Nephron (organoid): ENCODE data around the gene BCKDHA.
A peak's percentile ranks its signal among the peaks of the same experiment; 100 is the strongest.
"Not testable (repeated sequence)": the region's sequence is repeated elsewhere in the genome, so short reads cannot be mapped to it uniquely, and the experiment has no call there.

Source experiments
- H3K27ac Mint-ChIP-seq, 3 experiments: 2 replicates each; pipeline ENCODE4 v1.8.0; 2020; ENCODE audit warnings: mixed read lengths in 3 of 3, mild to moderate bottlenecking in 2 of 3, moderate library complexity in 1 of 3
- H3K27me3 Mint-ChIP-seq: 2 replicates; pipeline ENCODE4 v1.8.0; 2021; ENCODE audit warnings: low read depth, mild to moderate bottlenecking, moderate library complexity, mixed read lengths
- H3K36me3 Mint-ChIP-seq: 2 replicates; pipeline ENCODE4 v1.8.0; 2020; ENCODE audit warnings: low read depth, mixed read lengths
- H3K4me1 Mint-ChIP-seq: 2 replicates; pipeline ENCODE4 v1.8.0; 2020; ENCODE audit warnings: mixed read lengths
- H3K4me3 Mint-ChIP-seq, 3 experiments: 2 replicates each; pipeline ENCODE4 v1.8.0; 2020; ENCODE audit warnings: mild to moderate bottlenecking in 3 of 3, mixed read lengths in 3 of 3, moderate library complexity in 2 of 3
- H3K9me3 Mint-ChIP-seq: 2 replicates; pipeline ENCODE4 v1.8.0; 2020; ENCODE audit warnings: mixed read lengths
- TF ChIP-seq, protein P1 (sequence below), 3 experiments: fragments of 200-600 bp; sonication (generic); IDR thresholded peaks; one replicate each; pipeline ENCODE4 v1.5.0; 2021; ENCODE audit warnings: antibody characterized with exemption in 3 of 3; ENCODE audit not compliant: unreplicated experiment in 3 of 3

The BCKDHA gene

DNA sequence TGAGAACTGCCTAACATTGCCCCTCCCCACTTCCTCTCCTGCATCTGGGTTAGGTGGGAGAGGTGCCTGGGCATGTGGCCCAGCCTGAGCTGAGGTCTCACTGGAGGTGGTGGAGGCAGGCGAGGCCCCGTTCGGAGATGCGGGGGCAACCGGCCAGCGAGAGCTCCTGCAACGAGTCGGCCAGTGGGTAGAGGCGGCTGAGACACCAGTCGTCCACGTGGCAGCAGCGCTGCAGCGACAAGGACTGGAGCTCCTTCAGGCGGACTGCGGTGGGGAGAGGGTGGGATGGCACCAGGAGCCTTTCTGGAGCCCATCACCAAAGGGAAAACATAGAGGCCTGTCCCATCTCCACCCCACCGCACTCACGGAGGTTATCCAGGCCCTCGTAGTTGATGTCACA, 35.6 kb downstream of the BCKDHA start:
- no peak overlapping the region for H3K27ac Mint-ChIP-seq
- H3K27me3 Mint-ChIP-seq, result no peaks in the 10 kb centered on the region
- no peaks in the 10 kb centered on the region for H3K9me3 Mint-ChIP-seq
- H3K4me1 Mint-ChIP-seq, result peaks cover 26% of the 10 kb centered on the region
- no peak overlapping the region for H3K4me3 Mint-ChIP-seq
- TF ChIP-seq, protein P1, sequence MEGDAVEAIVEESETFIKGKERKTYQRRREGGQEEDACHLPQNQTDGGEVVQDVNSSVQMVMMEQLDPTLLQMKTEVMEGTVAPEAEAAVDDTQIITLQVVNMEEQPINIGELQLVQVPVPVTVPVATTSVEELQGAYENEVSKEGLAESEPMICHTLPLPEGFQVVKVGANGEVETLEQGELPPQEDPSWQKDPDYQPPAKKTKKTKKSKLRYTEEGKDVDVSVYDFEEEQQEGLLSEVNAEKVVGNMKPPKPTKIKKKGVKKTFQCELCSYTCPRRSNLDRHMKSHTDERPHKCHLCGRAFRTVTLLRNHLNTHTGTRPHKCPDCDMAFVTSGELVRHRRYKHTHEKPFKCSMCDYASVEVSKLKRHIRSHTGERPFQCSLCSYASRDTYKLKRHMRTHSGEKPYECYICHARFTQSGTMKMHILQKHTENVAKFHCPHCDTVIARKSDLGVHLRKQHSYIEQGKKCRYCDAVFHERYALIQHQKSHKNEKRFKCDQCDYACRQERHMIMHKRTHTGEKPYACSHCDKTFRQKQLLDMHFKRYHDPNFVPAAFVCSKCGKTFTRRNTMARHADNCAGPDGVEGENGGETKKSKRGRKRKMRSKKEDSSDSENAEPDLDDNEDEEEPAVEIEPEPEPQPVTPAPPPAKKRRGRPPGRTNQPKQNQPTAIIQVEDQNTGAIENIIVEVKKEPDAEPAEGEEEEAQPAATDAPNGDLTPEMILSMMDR (IDR thresholded peaks at IDR 0.05; ENCODE audit: unreplicated experiment in 3 of 3), result no peak
- peaks cover 34% of the 10 kb centered on the region for H3K36me3 Mint-ChIP-seq

DNA sequence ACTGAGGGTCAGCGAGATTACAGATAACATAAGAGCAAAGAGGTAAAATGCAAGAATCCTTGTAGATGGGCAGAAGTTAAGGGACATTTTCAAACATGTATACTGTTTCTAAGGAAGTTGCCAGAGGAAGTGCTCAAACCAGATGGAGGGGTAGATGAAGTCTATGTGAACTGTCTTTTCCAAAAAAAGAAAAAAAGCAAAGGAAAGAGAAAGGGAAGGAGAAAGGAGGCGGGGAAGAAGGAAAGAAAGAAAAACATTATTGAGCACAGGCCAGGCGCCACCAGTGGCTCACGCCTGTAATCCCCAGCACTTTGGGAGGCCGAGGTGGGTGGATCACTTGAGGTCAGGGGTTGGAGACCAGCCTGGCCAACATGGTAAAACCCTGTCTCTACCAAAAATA, 36.8 kb downstream of the BCKDHA start:
- no peak overlapping the region for H3K27ac Mint-ChIP-seq
- no peaks in the 10 kb centered on the region for H3K9me3 Mint-ChIP-seq
- H3K4me1 Mint-ChIP-seq, result peaks cover 14% of the 10 kb centered on the region
- H3K4me3 Mint-ChIP-seq, result peak overlapping the region in 1 of 3 experiments; percentile 10
- no peaks in the 10 kb centered on the region for H3K27me3 Mint-ChIP-seq
- TF ChIP-seq, protein P1 (IDR thresholded peaks at IDR 0.05; ENCODE audit: unreplicated experiment in 3 of 3), result no peak
- H3K36me3 Mint-ChIP-seq, result peaks cover 39% of the 10 kb centered on the region

DNA sequence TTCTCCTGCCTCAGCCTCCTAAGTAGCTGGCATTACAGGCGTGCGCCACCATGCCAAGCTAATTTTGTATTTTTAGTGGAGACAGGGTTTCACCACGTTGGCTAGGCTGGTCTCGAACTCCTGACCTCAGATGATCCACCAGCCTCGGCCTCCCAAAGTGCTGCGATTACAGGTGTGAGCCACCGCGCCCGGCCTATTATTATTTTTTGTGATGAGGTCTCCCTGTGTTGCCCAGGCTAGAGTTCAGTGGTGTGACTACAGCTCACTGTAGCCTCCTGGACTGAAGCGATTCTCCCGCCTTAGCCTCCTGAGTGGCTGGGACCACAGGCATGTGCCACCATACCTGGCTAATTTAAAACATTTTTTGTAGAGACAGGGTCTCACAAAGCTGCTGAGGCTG, 37.8 kb downstream of the BCKDHA start:
- H3K36me3 Mint-ChIP-seq, result peaks cover 39% of the 10 kb centered on the region
- not testable (repeated sequence) for H3K27ac Mint-ChIP-seq, H3K9me3 Mint-ChIP-seq, H3K4me3 Mint-ChIP-seq, H3K27me3 Mint-ChIP-seq
- H3K4me1 Mint-ChIP-seq, result peaks cover 14% of the 10 kb centered on the region

DNA sequence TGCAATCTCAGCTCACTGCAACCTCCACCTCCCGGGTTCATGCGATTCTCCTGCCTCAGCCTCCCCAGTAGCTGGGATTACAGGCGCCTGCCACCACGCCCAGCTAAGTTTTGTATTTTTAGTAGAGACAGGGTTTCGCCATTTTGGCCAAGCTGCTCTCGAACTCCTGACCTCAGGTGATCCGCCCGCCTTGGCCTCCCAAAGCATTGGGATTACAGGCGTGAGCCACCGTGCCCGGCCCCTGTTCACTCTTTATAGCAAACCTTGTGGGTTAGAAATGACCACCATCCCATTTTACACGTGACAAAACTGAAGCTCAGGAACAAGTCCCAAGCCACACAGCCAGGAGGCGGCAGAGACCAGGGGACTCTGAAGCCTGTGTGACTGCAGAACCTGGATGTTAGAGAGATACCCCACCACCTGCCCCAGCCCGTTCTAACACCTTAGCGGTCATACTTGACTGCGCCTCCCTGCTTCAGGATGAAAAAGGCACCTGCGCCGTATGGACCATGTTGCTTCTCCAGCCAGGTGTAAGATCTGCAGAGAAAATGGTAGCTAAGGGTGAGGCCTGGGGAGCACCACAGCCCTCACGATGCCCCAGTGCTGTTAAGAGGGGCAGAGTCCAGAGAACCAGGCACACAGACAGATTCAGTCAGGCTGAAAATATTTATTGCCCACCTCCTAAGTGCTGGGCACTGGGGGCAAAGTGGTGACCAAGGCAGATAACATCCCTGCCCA, 38.5 kb downstream of the BCKDHA start:
- no peak overlapping the region for H3K27ac Mint-ChIP-seq
- TF ChIP-seq, protein P1 (IDR thresholded peaks at IDR 0.05; ENCODE audit: unreplicated experiment in 3 of 3), result no peak
- H3K27me3 Mint-ChIP-seq, result no peaks in the 10 kb centered on the region
- H3K9me3 Mint-ChIP-seq, result no peaks in the 10 kb centered on the region
- peaks cover 14% of the 10 kb centered on the region for H3K4me1 Mint-ChIP-seq
- H3K4me3 Mint-ChIP-seq, result peak overlapping the region in 2 of 3 experiments; percentile 33 to 60
- H3K36me3 Mint-ChIP-seq, result peaks cover 35% of the 10 kb centered on the region

DNA sequence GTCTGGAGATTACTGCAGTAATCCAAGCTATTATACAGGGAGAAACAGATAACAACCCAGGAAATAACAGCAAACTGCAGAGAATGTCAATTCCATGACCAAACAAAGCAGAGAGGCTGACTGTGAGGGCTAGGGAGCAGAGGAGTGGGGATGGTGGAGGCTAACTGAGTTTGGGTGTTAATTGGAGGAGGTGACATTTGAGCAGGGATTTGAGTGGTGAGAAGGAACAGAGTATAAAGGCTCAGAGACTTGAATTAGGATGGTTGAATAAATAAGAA, 39.0 kb downstream of the BCKDHA start:
- H3K27ac Mint-ChIP-seq, result no peak overlapping the region
- no peaks in the 10 kb centered on the region for H3K9me3 Mint-ChIP-seq
- no peaks in the 10 kb centered on the region for H3K27me3 Mint-ChIP-seq
- H3K36me3 Mint-ChIP-seq, result peaks cover 32% of the 10 kb centered on the region
- H3K4me1 Mint-ChIP-seq, result peaks cover 11% of the 10 kb centered on the region
- TF ChIP-seq, protein P1 (IDR thresholded peaks at IDR 0.05; ENCODE audit: unreplicated experiment in 3 of 3), result no peak
- H3K4me3 Mint-ChIP-seq, result peak overlapping the region; percentile 33 to 60 (median 33)

DNA sequence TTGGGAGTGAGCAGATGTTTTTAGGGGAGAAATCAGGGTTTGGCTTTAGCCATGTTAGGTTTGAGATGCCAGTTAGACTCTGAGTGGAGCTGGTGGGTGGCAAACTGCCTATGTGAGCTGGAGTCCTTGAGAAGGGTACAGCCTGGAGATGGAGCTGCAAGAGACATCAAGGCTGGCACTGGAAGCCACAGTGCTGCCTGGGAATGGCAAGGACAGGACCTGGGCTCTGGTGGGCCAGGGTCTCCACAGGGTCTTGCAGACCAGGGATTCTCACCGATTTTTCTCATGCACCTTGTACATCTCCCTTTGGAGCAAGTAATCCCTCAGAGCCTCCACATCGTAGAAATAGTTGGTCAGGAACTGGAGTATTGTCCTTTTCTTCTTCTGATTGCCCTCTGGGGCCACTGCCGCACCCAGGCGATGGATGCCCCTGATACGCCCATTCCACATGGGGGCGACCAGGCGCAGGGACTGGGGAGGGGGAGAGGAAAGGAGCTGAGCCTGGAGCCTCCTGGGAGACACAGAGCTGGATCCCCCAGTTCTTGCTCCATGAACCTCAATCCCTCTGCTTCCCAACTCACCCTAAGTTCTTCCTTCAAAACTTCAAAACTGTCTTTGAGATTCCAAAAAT, 40.4 kb downstream of the BCKDHA start:
- H3K27ac Mint-ChIP-seq, result no peak overlapping the region
- H3K4me1 Mint-ChIP-seq, result peaks cover 9% of the 10 kb centered on the region
- TF ChIP-seq, protein P1 (IDR thresholded peaks at IDR 0.05; ENCODE audit: unreplicated experiment in 3 of 3), result no peak
- peaks cover under 1% of the 10 kb centered on the region for H3K27me3 Mint-ChIP-seq
- H3K36me3 Mint-ChIP-seq, result peaks cover 21% of the 10 kb centered on the region
- H3K9me3 Mint-ChIP-seq, result no peaks in the 10 kb centered on the region
- peak overlapping the region in 2 of 3 experiments; percentile 70 to 88 for H3K4me3 Mint-ChIP-seq
